HCT116 (cell line): ENCODE results near the gene IGIP. TPM values are rescaled to one million over a fixed set of nuclear protein-coding genes. Genes with fewer than 3 reads are reported as not detected.

Source experiments
- ATAC-seq: fragments of 200-7000 bp; cut with Tn5 transposase; 2 replicates; pipeline ENCODE4 v1.9.1; 2020; ENCODE audit warnings: mild to moderate bottlenecking, moderate library complexity
- BruUV-seq: library from RNA; stranded (reverse); fragments of 400-500 nt; replicated peaks from 2 replicates; lab custom pipeline; 2021; lab: Mats Ljungman, UMichigan
- CTCF ChIA-PET: fragments of 300-600 bp; sonication (Branson Sonifier 250); formaldehyde crosslinking; loops from one replicate; lab custom pipeline; 2021; ENCODE audit warnings: antibody characterized with exemption; lab: Charles Lee
- POLR2A ChIA-PET: fragments of 300-600, 350-600 bp; sonication (Branson Sonifier 250); formaldehyde crosslinking; loops from one replicate; lab custom pipeline; 2021; ENCODE audit warnings: antibody characterized with exemption; lab: Charles Lee
- RAD21 ChIA-PET, 2 experiments: fragments of 300-600 bp; sonication (Branson Sonifier 250); formaldehyde crosslinking; loops; one replicate each; lab custom pipeline; 2023; ENCODE audit warnings: low total read pairs in 2 of 2; ENCODE audit not compliant: uncharacterized antibody in 2 of 2, unreplicated experiment in 2 of 2, low non-redundant PET in 1 of 2; lab: Charles Lee
- DNase-seq: peaks from one replicate; pipeline ENCODE4 v3.0.0-alpha.2; 2010; ENCODE audit warnings: low read depth, low spot score
- H2AFZ ChIP-seq: fragments of 200-600 bp; shearing (Covaris generic), sonication (generic); 2 replicates; pipeline ENCODE4 v1.6.1; 2017; ENCODE audit warnings: low read depth, mixed run types, mixed read lengths, antibody characterized with exemption, low read length; ENCODE audit not compliant: poor library complexity, severe bottlenecking
- H3K27ac ChIP-seq: 2 replicates; pipeline ENCODE4 v1.5.1; 2012; ENCODE audit warnings: low read depth, low read length
- H3K27me3 ChIP-seq: fragments of 200-600 bp; sonication (generic); 2 replicates; pipeline ENCODE4 v1.6.1; 2016; ENCODE audit warnings: mixed run types, low read length, mixed read lengths; ENCODE audit not compliant: insufficient read depth
- H3K36me3 ChIP-seq, 2 experiments: fragments of 200-500 bp in 1 of 2; fragments of 200-600 bp in 1 of 2; sonication (Bioruptor generic) in 1 of 2; sonication (generic) in 1 of 2; 2 replicates each; pipeline versions ENCODE4 v1.5.1 to v1.6.1; 2014 to 2016; ENCODE audit warnings: low read length in 2 of 2, inconsistent platforms in 1 of 2, mixed read lengths in 1 of 2, mixed run types in 1 of 2; ENCODE audit not compliant: insufficient read depth in 2 of 2, control insufficient read depth in 1 of 2
- H3K4me1 ChIP-seq, 2 experiments: fragments of 200-600 bp in 1 of 2; sonication (generic) in 1 of 2; 2 replicates each; pipeline versions ENCODE4 v1.5.1 to v1.6.1; 2012 to 2017; ENCODE audit warnings: low read length in 2 of 2, inconsistent platforms in 1 of 2, mild to moderate bottlenecking in 1 of 2, mixed read lengths in 1 of 2, mixed run types in 1 of 2, moderate library complexity in 1 of 2; ENCODE audit not compliant: insufficient read depth in 2 of 2, control insufficient read depth in 1 of 2
- H3K4me2 ChIP-seq: fragments of 200-600 bp; sonication (generic); 2 replicates; pipeline ENCODE4 v1.6.1; 2017; ENCODE audit warnings: mixed run types, low read length, mixed read lengths
- H3K4me3 ChIP-seq, 2 experiments: fragments of 200-600 bp in 1 of 2; sonication (generic) in 1 of 2; replicated peaks in 1 of 2; 2 replicates each; pipeline ENCODE4 v1.5.1; 2011 to 2016; ENCODE audit warnings: low read length in 2 of 2, control low read depth in 1 of 2, low read depth in 1 of 2, mild to moderate bottlenecking in 1 of 2, mixed read lengths in 1 of 2, mixed run types in 1 of 2
- H3K79me2 ChIP-seq: fragments of 200-600 bp; sonication (generic); 2 replicates; pipeline ENCODE4 v1.6.1; 2017; ENCODE audit warnings: mild to moderate bottlenecking, mixed run types, low read length, moderate library complexity, mixed read lengths; ENCODE audit not compliant: insufficient read depth
- H3K9ac ChIP-seq: fragments of 200-600 bp; sonication (generic); 2 replicates; pipeline ENCODE4 v1.6.1; 2016; ENCODE audit warnings: low read length, mixed read lengths
- H3K9me2 ChIP-seq: fragments of 200-600 bp; sonication (generic), shearing (Covaris generic); 2 replicates; pipeline ENCODE4 v1.6.1; 2017; ENCODE audit warnings: mixed run types, mild to moderate bottlenecking, moderate library complexity; ENCODE audit not compliant: insufficient read depth
- H3K9me3 ChIP-seq, 2 experiments: fragments of 200-500 bp in 1 of 2; fragments of 200-600 bp in 1 of 2; sonication (Bioruptor generic) in 1 of 2; sonication (generic) in 1 of 2; 2 replicates each; pipeline ENCODE4 v1.6.1; 2014 to 2017; ENCODE audit warnings: low read length in 2 of 2, mixed read lengths in 2 of 2, inconsistent platforms in 1 of 2, low read depth in 1 of 2, mild to moderate bottlenecking in 1 of 2, mixed run types in 1 of 2, moderate library complexity in 1 of 2; ENCODE audit not compliant: control insufficient read depth in 1 of 2, insufficient read depth in 1 of 2
- H4K20me1 ChIP-seq: fragments of 200-600 bp; sonication (generic), shearing (Covaris generic); 2 replicates; pipeline ENCODE4 v1.6.1; 2017; ENCODE audit warnings: mixed run types, mild to moderate bottlenecking, moderate library complexity; ENCODE audit not compliant: insufficient read depth
- ELF1 ChIP-seq: IDR thresholded peaks from 2 replicates; pipeline ENCODE4 v1.6.1; 2012; ENCODE audit warnings: low read depth, borderline replicate concordance
- FOSL1 ChIP-seq: IDR thresholded peaks from 2 replicates; pipeline ENCODE4 v1.6.1; 2012; ENCODE audit warnings: low read depth
- SRF ChIP-seq: IDR thresholded peaks from 2 replicates; pipeline ENCODE4 v1.6.1; 2012; ENCODE audit warnings: low read depth
- intact Hi-C: fragments of 100-400 bp; cut with micrococcal nuclease; formaldehyde crosslinking; loops from 2 replicates; pipeline ENCODE4 v1.10.0; 2022
- total RNA-seq: library from RNA; stranded (reverse); gene quantifications from one replicate; pipeline ENCODE4 v1.2.1, GENCODE V29; 2021; ENCODE audit not compliant: unreplicated experiment

IGIP gene
- total RNA-seq, 1 experiment from 2014 or later, result 5.2 TPM

- no peak for ATAC-seq
- no peak for TF ChIP-seq FOSL1
- Histone ChIP-seq H3K9ac (no peak overlapping the region), H3K4me1 (peaks cover 0 to 10% of the 10 kb centered on the region in 2 experiments; a peak in 2 of 4 replicates), H2AFZ (no peak overlapping the region), H3K4me3 (no peak overlapping the region), H4K20me1 (no peaks in the 10 kb centered on the region), H3K27me3 (no peaks in the 10 kb centered on the region), H3K4me2 (no peak overlapping the region), H3K27ac (no peak overlapping the region), H3K9me2 (no peaks in the 10 kb centered on the region), H3K79me2 (peaks cover 11% of the 10 kb centered on the region; the same call in 1 of the 2 replicates), H3K9me3 (no peaks in the 10 kb centered on the region), H3K36me3 (no peaks in the 10 kb centered on the region)
- intact Hi-C loops, result no loop called here
- DNase-seq, result no peak
- RAD21 ChIA-PET, result no interaction called here
- CTCF ChIA-PET, result no interaction called here
- no TSS peak for BruUV-seq
- POLR2A ChIA-PET, result no interaction called here
Observed at GRCh38 chr5:140126315-140127012, 727 bp downstream of the IGIP start.

DNA sequence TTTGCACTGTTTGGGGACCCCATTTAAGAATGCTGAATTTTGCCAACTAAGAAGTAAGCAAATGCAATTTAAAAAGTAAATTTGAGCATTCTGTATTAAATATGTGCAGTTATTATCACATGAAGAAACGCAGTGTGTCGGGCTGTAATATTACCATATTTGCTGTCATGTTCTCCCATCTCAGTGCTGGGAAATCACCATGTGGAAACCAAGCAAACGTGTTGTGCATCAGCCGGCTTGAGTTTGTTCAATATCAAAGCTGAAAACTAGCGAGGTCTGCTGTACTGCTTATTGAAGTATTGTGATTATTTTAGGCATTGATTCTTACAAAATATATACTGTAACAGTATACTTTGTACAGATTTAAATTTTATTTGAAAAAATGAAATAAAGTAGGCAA is 2.6 kb downstream of the IGIP start:
- Histone ChIP-seq H2AFZ (no peak overlapping the region), H3K9ac (no peak overlapping the region), H3K36me3 (no peaks in the 10 kb centered on the region), H3K27me3 (no peaks in the 10 kb centered on the region), H3K9me2 (no peaks in the 10 kb centered on the region), H3K4me2 (no peak overlapping the region), H3K4me3 (no peak overlapping the region), H3K79me2 (peaks cover 11% of the 10 kb centered on the region; the same call in 1 of the 2 replicates)
- no peak for DNase-seq
- POLR2A ChIA-PET, result no interaction called here
- CTCF ChIA-PET, result no interaction called here
- RAD21 ChIA-PET, result no interaction called here
- TF ChIP-seq SRF (no peak), ELF1 (no peak)
- TF ChIP-seq, all 23 proteins: peak for 0
- peaks cover 0 to 19% of the 10 kb centered on the region in 2 experiments; a peak in 2 of 4 replicates for H3K4me1 ChIP-seq
- H3K27ac ChIP-seq, result no peak overlapping the region
- no peak for ATAC-seq
- no TSS peak for BruUV-seq
- no peaks in the 10 kb centered on the region for H3K9me3 ChIP-seq
- intact Hi-C loops, result no loop called here
- H4K20me1 ChIP-seq, result no peaks in the 10 kb centered on the region
